GM12801 (cell line): ENCODE results near the gene TFPT.

Experiments used
- TF ChIP-seq, protein P1 (sequence below): IDR thresholded peaks from one replicate; pipeline ENCODE4 v1.5.1; 2011; ENCODE audit warnings: control low read depth; ENCODE audit not compliant: insufficient read length; ENCODE audit errors: extremely low read depth

TFPT gene

GRCh38 chr19:54159352-54160181, 44.1 kb upstream of the TFPT start, which contains the start of gene LENG1:
LENG1 (minus strand) TSS chr19:54159721; CDS start chr19:54159695, 26 bp downstream.
- TF ChIP-seq, protein P1, sequence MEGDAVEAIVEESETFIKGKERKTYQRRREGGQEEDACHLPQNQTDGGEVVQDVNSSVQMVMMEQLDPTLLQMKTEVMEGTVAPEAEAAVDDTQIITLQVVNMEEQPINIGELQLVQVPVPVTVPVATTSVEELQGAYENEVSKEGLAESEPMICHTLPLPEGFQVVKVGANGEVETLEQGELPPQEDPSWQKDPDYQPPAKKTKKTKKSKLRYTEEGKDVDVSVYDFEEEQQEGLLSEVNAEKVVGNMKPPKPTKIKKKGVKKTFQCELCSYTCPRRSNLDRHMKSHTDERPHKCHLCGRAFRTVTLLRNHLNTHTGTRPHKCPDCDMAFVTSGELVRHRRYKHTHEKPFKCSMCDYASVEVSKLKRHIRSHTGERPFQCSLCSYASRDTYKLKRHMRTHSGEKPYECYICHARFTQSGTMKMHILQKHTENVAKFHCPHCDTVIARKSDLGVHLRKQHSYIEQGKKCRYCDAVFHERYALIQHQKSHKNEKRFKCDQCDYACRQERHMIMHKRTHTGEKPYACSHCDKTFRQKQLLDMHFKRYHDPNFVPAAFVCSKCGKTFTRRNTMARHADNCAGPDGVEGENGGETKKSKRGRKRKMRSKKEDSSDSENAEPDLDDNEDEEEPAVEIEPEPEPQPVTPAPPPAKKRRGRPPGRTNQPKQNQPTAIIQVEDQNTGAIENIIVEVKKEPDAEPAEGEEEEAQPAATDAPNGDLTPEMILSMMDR = no peak

DNA sequence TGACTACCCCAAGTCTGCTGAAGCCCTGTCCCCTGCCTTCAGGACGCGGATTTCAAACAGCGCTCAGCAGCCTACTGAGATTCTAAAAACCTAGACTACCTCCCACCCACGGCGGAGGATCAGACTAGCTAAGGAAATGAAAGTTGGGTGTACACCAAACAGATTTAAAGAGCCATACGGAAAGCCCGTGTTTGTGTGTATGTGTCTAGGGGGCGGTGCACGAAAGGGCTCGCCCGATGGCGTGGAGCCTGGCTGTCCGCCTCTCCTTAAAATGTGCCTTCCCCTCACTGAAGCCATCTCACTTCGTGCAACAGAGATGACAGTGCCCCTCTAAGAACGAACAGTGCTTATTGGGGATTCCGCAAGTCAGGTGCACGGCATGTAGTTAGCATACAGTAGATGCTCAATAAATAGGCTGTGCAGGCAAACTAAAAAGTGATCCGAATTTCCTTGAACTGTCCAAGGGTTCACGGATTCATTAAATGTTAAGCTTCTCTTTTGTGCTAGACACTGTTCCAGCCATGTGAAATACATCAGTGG, 43.4 kb upstream of the TFPT start:
- TF ChIP-seq, protein P1 = no peak

GRCh38 chr19:54156953-54157352, 41.5 kb upstream of the TFPT start:
- TF ChIP-seq, protein P1 = no peak

DNA sequence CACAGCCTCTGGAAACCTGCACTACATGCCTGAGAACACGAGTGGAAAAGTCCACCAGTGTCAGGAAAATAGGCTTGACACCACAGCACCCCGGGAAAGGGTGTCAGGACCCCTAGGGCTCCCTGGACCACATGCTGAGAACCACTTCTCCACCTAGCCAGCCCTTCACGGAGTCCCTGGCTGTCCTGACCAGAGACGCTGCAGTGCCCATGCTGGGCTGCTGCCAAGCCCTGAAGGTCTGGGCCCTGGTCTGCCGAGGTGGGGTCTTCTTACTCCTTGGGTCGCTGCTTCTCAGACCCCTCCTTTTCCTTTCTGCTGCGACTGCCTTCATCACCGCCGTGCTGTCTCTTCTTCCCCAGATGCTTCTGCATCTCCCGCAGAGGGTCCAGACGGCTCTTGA, 41.0 kb upstream of the TFPT start:
- TF ChIP-seq, protein P1 = no peak

- TF ChIP-seq, protein P1 = no peak
These were observed 40.2 kb upstream of the TFPT start for GRCh38 chr19:54155694-54156093.

GRCh38 chr19:54154603-54155345, 39.3 kb upstream of the TFPT start:
- TF ChIP-seq, protein P1 = no peak

DNA sequence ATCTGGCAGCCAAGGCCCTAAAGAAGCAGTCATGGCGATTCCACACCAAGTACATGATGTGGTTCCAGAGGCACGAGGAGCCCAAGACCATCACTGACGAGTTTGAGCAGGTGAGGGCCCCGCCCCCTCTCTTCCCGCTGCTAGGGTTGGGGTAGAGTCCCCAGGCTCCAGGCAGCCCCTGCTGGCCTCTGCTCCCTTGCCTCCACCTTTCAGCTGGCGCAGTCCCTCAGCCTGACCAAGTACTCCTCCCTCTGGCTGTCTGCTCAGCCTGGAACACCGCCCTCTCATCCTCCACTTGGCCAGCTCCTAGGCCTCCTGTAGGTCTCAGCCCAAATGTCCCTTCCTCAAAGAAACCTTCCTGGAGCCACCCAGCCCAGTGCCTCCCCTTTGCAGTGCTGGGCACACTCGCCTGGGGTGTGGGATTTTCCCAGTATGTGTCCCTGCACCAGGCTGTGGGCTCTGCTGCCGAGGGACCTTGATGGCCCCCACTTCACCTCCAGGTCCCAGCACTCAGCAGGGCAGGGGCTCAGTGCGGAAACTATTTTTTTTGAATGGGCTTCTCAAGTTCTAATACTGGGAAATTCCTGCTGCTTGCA, 38.4 kb upstream of the TFPT start:
- TF ChIP-seq, protein P1 = no peak
